SJSA1 (cell line): Measurements from ENCODE around the gene AXIN1. TPM values are rescaled to one million over a fixed set of nuclear protein-coding genes. Genes with fewer than 3 reads are reported as not detected.
"Not testable (repeated sequence)": the region's sequence is repeated elsewhere in the genome, so short reads cannot be mapped to it uniquely, and the experiment has no call there.

Source experiments
- DNase-seq, 2 experiments: peaks; one replicate each; pipeline ENCODE4 v3.0.0-alpha.2; 2015 to 2020; ENCODE audit warnings: low spot score in 2 of 2, low read depth in 1 of 2
- H3K27ac ChIP-seq: fragments of 250-450 bp; sonication (Bioruptor Pico); 2 replicates; pipeline ENCODE4 v1.5.1; 2020; ENCODE audit warnings: mild to moderate bottlenecking, moderate library complexity
- H3K27me3 ChIP-seq: fragments of 250-450 bp; sonication (Bioruptor Pico); replicated peaks from 2 replicates; pipeline ENCODE4 v1.5.1; 2020; ENCODE audit warnings: mild to moderate bottlenecking, moderate library complexity
- H3K36me3 ChIP-seq: fragments of 250-450 bp; sonication (Bioruptor Pico); 2 replicates; pipeline ENCODE4 v1.5.1; 2020; ENCODE audit warnings: mild to moderate bottlenecking
- H3K4me1 ChIP-seq: fragments of 250-450 bp; sonication (Bioruptor Pico); replicated peaks from 2 replicates; pipeline ENCODE4 v1.6.1; 2021; ENCODE audit warnings: mild to moderate bottlenecking
- H3K4me3 ChIP-seq: fragments of 250-450 bp; sonication (Bioruptor Pico); 2 replicates; pipeline ENCODE4 v1.5.1; 2020; ENCODE audit warnings: mild to moderate bottlenecking
- H3K9me3 ChIP-seq: fragments of 250-450 bp; sonication (Bioruptor Pico); replicated peaks from 2 replicates; pipeline ENCODE4 v1.5.1; 2020; ENCODE audit warnings: mild to moderate bottlenecking
- total RNA-seq: library from RNA; depleted of rRNA; stranded (reverse); fragments of >200 nt; shearing (Covaris generic); gene quantifications from 2 replicates; pipeline ENCODE4 v1.2.3, GENCODE V29; 2014

AXIN1 gene
- total RNA-seq, 1 experiment from 2014 or later = 26.4 TPM

DNA sequence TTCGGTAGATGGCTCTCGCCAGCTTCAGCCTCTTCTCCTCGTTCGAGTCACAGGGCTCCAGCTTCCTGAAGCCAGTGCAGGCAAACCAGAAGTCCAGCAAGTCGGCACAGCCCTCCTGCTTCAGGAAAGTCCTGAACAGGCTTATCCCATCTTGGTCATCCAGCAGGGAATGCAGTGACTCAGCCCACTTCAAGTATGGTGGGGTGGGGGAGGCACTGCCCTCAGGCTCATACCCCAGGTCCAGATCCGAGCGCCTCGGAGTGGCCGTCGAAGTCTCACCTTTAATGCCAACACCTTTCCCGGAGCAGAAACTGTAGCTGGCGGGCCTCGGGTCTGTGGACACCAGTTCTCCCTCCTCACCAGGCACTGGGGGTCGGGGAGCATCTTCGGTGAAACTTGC lies 5.9 kb downstream of the AXIN1 start:
- Histone ChIP-seq H3K27me3 (no peaks in the 10 kb centered on the region), H3K4me1 (peaks cover 11% of the 10 kb centered on the region), H3K27ac (no peak overlapping the region), H3K4me3 (no peak overlapping the region), H3K36me3 (peaks cover 38% of the 10 kb centered on the region), H3K9me3 (no peaks in the 10 kb centered on the region)
- DNase-seq = peak in 1 of 2 experiments; percentile 45

DNA sequence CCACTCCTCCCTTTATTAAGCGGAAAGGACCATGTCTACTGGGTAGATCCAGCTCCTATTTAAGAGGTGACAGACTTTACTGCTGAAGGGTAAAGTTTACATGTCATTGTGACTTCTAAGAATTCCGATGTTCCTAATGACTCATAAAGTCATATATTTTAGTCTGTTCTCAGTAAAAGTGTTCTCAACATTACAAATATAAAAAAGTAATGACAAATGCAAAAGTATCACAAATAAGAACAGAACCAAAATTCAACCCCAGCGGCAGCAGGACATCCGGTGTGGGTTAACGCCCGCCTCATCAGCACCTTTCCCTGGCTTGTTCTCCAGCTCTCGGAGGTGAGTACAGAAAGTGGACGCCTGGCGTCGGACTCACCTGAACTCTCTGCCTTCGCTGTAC lies 6.8 kb downstream of the AXIN1 start:
- Histone ChIP-seq H3K4me3 (no peak overlapping the region), H3K27ac (no peak overlapping the region), H3K9me3 (no peaks in the 10 kb centered on the region), H3K4me1 (peaks cover 7% of the 10 kb centered on the region; the same call in 1 of the 2 replicates), H3K27me3 (no peaks in the 10 kb centered on the region), H3K36me3 (peaks cover 38% of the 10 kb centered on the region)
- no peak for DNase-seq

GRCh38 chr16:342455-343213 lies 9.9 kb downstream of the AXIN1 start:
- DNase-seq = no peak
- Histone ChIP-seq H3K4me1 (peaks cover 7% of the 10 kb centered on the region; the same call in 1 of the 2 replicates), H3K36me3 (peaks cover 32% of the 10 kb centered on the region), H3K27ac (no peak overlapping the region), H3K9me3 (no peaks in the 10 kb centered on the region), H3K4me3 (no peak overlapping the region), H3K27me3 (no peaks in the 10 kb centered on the region)

DNA sequence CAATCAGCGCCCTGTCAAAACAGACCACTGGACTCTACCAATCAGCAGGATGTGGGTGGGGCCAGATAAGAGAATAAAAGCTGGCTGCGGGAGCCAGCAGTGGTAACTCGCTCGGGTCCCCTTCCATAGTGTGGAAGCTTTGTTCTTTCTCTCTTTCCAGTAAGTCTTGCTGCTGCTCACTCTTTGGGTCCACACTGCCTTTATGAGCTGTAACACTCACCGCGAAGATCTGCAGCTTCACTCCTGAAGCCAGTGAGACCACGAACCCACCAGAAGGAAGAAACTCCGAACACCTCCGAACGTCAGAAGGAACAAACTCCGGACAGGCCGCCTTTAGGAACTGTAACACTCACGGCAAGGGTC lies 10.6 kb downstream of the AXIN1 start:
- H3K9me3 ChIP-seq, H3K27me3 ChIP-seq, H3K4me3 ChIP-seq, H3K27ac ChIP-seq, DNase-seq, H3K4me1 ChIP-seq: not testable (repeated sequence)
- peaks cover 32% of the 10 kb centered on the region for H3K36me3 ChIP-seq

- H3K4me3 ChIP-seq, H3K27ac ChIP-seq, DNase-seq, H3K4me1 ChIP-seq, H3K9me3 ChIP-seq, H3K27me3 ChIP-seq: not testable (repeated sequence)
- H3K36me3 ChIP-seq = peaks cover 25% of the 10 kb centered on the region
These were observed 11.2 kb downstream of the AXIN1 start for GRCh38 chr16:341095-341973.

DNA sequence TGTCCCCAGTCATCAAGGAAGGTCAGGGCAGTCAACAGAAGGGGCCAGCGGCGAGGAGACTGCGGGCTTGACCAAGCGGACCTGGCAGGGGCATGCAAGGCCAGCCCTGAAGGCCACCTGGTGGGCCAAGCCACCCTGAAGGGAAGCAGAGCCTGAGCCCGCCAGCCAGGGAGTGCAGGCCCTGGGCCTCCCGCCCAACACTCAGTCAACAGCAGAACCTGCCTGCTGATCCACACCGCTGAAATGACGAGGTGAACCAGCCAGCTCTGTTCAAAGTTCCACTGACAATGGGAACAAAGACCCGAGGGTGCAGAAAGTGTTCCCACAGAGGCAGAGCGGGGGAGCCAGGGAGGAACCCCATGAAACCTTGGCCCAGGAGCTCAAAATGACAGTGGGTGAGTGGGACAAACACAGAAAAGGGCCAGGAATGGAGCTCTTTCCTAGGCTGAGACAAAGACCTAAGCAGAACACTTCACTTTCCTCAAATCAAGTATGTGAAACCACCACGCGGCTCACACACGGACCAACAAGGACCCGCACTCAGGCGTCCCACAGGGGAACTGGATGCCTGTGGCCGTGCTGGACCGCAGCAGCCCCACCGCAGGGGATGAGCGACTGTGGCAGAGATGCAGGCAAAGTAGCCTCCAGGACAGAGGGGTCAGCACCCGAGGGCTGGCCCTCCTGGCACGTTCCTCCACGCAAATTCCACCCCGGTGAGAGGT lies 12.0 kb downstream of the AXIN1 start:
- Histone ChIP-seq H3K36me3 (peaks cover 17% of the 10 kb centered on the region), H3K27me3 (no peaks in the 10 kb centered on the region), H3K9me3 (no peaks in the 10 kb centered on the region), H3K27ac (no peak overlapping the region), H3K4me1 (no peaks in the 10 kb centered on the region), H3K4me3 (no peak overlapping the region)
- no peak for DNase-seq

GRCh38 chr16:339680-340079 lies 12.8 kb downstream of the AXIN1 start:
- H3K4me3 ChIP-seq = no peak overlapping the region
- H3K27ac ChIP-seq = no peak overlapping the region
- no peaks in the 10 kb centered on the region for H3K27me3 ChIP-seq
- H3K9me3 ChIP-seq = no peaks in the 10 kb centered on the region
- H3K4me1 ChIP-seq = no peaks in the 10 kb centered on the region
- DNase-seq = no peak
- peaks cover 9% of the 10 kb centered on the region for H3K36me3 ChIP-seq

GRCh38 chr16:337975-338575 lies 14.4 kb downstream of the AXIN1 start:
- Histone ChIP-seq H3K9me3 (no peaks in the 10 kb centered on the region), H3K27me3 (no peaks in the 10 kb centered on the region), H3K4me3 (no peak overlapping the region), H3K4me1 (no peaks in the 10 kb centered on the region), H3K27ac (no peak overlapping the region), H3K36me3 (peaks cover 5% of the 10 kb centered on the region; the same call in 1 of the 2 replicates)
- no peak for DNase-seq

GRCh38 chr16:337437-337836 lies 15.1 kb downstream of the AXIN1 start:
- Histone ChIP-seq H3K4me1 (no peaks in the 10 kb centered on the region), H3K36me3 (no peaks in the 10 kb centered on the region), H3K9me3 (no peaks in the 10 kb centered on the region), H3K27ac (no peak overlapping the region), H3K4me3 (no peak overlapping the region), H3K27me3 (no peaks in the 10 kb centered on the region)
- DNase-seq = no peak

DNA sequence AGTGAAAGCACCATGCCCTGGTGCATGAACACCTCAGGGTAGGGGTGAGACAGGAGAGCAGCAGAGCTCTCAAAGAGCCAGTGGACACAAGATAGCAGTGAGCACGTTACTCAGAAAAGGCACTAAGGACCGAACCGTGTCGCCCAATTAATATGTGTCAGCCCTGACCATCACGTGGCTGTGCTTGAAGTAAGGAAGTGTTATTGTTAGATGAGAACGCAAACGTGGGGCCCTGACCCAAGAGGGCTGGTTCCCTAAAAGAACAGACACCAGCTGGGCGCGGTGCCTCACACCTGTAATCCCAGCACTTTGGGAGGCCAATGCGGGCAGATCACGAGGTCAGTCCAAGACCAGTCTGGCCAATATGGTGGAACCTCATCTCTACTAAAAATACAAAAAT lies 16.3 kb downstream of the AXIN1 start:
- Histone ChIP-seq H3K27ac (no peak overlapping the region), H3K4me1 (no peaks in the 10 kb centered on the region), H3K4me3 (no peak overlapping the region), H3K9me3 (no peaks in the 10 kb centered on the region), H3K36me3 (no peaks in the 10 kb centered on the region), H3K27me3 (no peaks in the 10 kb centered on the region)
- DNase-seq = no peak

GRCh38 chr16:334861-335632 lies 17.5 kb downstream of the AXIN1 start:
- not testable (repeated sequence) for H3K9me3 ChIP-seq, H3K36me3 ChIP-seq, H3K27me3 ChIP-seq, H3K4me3 ChIP-seq, DNase-seq, H3K4me1 ChIP-seq, H3K27ac ChIP-seq

- not testable (repeated sequence) for DNase-seq, H3K36me3 ChIP-seq, H3K9me3 ChIP-seq, H3K27me3 ChIP-seq, H3K27ac ChIP-seq, H3K4me1 ChIP-seq, H3K4me3 ChIP-seq
These were observed 18.2 kb downstream of the AXIN1 start for GRCh38 chr16:334164-334832.
